CD14-positive monocyte (primary cell): ENCODE data around the gene EGF. TPM values are rescaled to one million over a fixed set of nuclear protein-coding genes. Genes with fewer than 3 reads are reported as not detected.

Experiments used
- DNase-seq, 3 donors: peaks; one replicate each; pipeline ENCODE4 v3.0.0-alpha.2; 2011 to 2022
- H2AFZ ChIP-seq: 2 replicates; pipeline ENCODE4 v1.6.0; 2012; ENCODE audit warnings: mild to moderate bottlenecking, low read depth, low read length, inconsistent platforms; ENCODE audit not compliant: insufficient read depth, poor library complexity, severe bottlenecking
- H3K27ac ChIP-seq, 2 donors: 1 replicate in 1 of 2; 2 replicates in 1 of 2; pipeline ENCODE4 v1.5.1; 2012 to 2013; ENCODE audit warnings: low read length in 2 of 2, control low read depth in 1 of 2, inconsistent platforms in 1 of 2, low read depth in 1 of 2, mild to moderate bottlenecking in 1 of 2
- H3K27me3 ChIP-seq, 2 donors: one replicate each; pipeline versions ENCODE4 v1.6.0 to v1.6.1; 2011 to 2013; ENCODE audit warnings: low read length in 2 of 2; ENCODE audit not compliant: control insufficient read depth in 2 of 2, insufficient read depth in 2 of 2
- H3K36me3 ChIP-seq, 2 donors: replicated peaks in 1 of 2; 1 replicate in 1 of 2; 2 replicates in 1 of 2; pipeline versions ENCODE4 v1.5.1 to v1.6.1; 2012 to 2013; ENCODE audit warnings: low read length in 2 of 2, control low read depth in 1 of 2, inconsistent platforms in 1 of 2, mild to moderate bottlenecking in 1 of 2; ENCODE audit not compliant: insufficient read depth in 2 of 2, control insufficient read depth in 1 of 2
- H3K4me1 ChIP-seq, 2 donors: 1 replicate in 1 of 2; 2 replicates in 1 of 2; pipeline versions ENCODE4 v1.5.1 to v1.6.1; 2012 to 2013; ENCODE audit warnings: low read length in 2 of 2, control low read depth in 1 of 2, inconsistent platforms in 1 of 2, mild to moderate bottlenecking in 1 of 2, moderate library complexity in 1 of 2; ENCODE audit not compliant: insufficient read depth in 2 of 2, control insufficient read depth in 1 of 2
- H3K4me2 ChIP-seq: replicated peaks from 2 replicates; pipeline ENCODE3; 2012; ENCODE audit warnings: low read length, moderate library complexity, mild to moderate bottlenecking; ENCODE audit not compliant: poor library complexity, severe bottlenecking; ENCODE audit errors: extremely low read depth
- H3K4me3 ChIP-seq, 3 experiments: fragments of 200-600 bp in 1 of 3; sonication (generic) in 1 of 3; replicated peaks in 1 of 3; 1 replicate in 2 of 3; 2 replicates in 1 of 3; pipeline ENCODE4 v1.5.1; 2011 to 2013; ENCODE audit warnings: low read length in 3 of 3, mild to moderate bottlenecking in 3 of 3, control low read depth in 2 of 3, low read depth in 2 of 3, inconsistent platforms in 1 of 3, moderate library complexity in 1 of 3
- H3K79me2 ChIP-seq: 2 replicates; pipeline ENCODE4 v1.6.0; 2012; ENCODE audit warnings: mild to moderate bottlenecking, control low read depth, inconsistent platforms, low read length, moderate library complexity; ENCODE audit not compliant: insufficient read depth
- H3K9ac ChIP-seq: 2 replicates; pipeline ENCODE4 v1.6.0; 2017; ENCODE audit warnings: low read length, mild to moderate bottlenecking; ENCODE audit not compliant: insufficient read depth, poor library complexity, severe bottlenecking
- H3K9me3 ChIP-seq, 2 donors: replicated peaks in 1 of 2; 1 replicate in 1 of 2; 2 replicates in 1 of 2; pipeline versions ENCODE4 v1.5.1 to v1.6.1; 2012 to 2013; ENCODE audit warnings: low read length in 2 of 2, control low read depth in 1 of 2; ENCODE audit not compliant: control insufficient read depth in 1 of 2, insufficient read depth in 1 of 2
- H4K20me1 ChIP-seq: 2 replicates; pipeline ENCODE4 v1.6.0; 2012; ENCODE audit warnings: mild to moderate bottlenecking, low read length, control low read depth, moderate library complexity; ENCODE audit not compliant: insufficient read depth
- H3K27ac Mint-ChIP-seq, 7 donors: one replicate each; pipeline ENCODE4 v1.8.0; 2020; ENCODE audit warnings: mild to moderate bottlenecking in 7 of 7, mixed read lengths in 7 of 7, moderate library complexity in 6 of 7, inconsistent platforms in 2 of 7
- H3K27me3 Mint-ChIP-seq, 3 donors: one replicate each; pipeline ENCODE4 v1.8.0; 2021 to 2022; ENCODE audit warnings: low read depth in 3 of 3, mild to moderate bottlenecking in 3 of 3, mixed read lengths in 3 of 3, moderate library complexity in 3 of 3, inconsistent platforms in 1 of 3
- H3K36me3 Mint-ChIP-seq, 2 donors: one replicate each; pipeline ENCODE4 v1.8.0; 2020; ENCODE audit warnings: mixed read lengths in 2 of 2, inconsistent platforms in 1 of 2, mild to moderate bottlenecking in 1 of 2
- H3K4me1 Mint-ChIP-seq: one replicate; pipeline ENCODE4 v1.8.0; 2020; ENCODE audit warnings: mild to moderate bottlenecking, mixed read lengths
- H3K4me3 Mint-ChIP-seq, 2 donors: one replicate each; pipeline ENCODE4 v1.8.0; 2020; ENCODE audit warnings: mild to moderate bottlenecking in 2 of 2, mixed read lengths in 2 of 2, moderate library complexity in 1 of 2
- H3K9me3 Mint-ChIP-seq, 7 donors: one replicate each; pipeline ENCODE4 v1.8.0; 2020 to 2022; ENCODE audit warnings: mixed read lengths in 7 of 7, mild to moderate bottlenecking in 6 of 7, moderate library complexity in 6 of 7, inconsistent platforms in 2 of 7
- intact Hi-C, 2 donors: fragments of 100-400 bp; cut with micrococcal nuclease; formaldehyde crosslinking; loops; one replicate each; pipeline versions ENCODE4 v1.15.0 to v1.15.1; 2023
- polyA plus RNA-seq, 3 donors: library from polyadenylated mRNA; depleted of rRNA in 1 of 3; unstranded in 2 of 3; stranded (reverse) in 1 of 3; fragments of 300-500 nt in 2 of 3; fragments of >200 nt in 1 of 3; fragmentation: Illumina TruSeq in 2 of 3; gene quantifications; 1 replicate in 2 of 3; 2 replicates in 1 of 3; pipeline ENCODE4 v1.2.3, GENCODE V29; 2012 to 2021
- TF ChIP-seq, protein P1 (sequence below): fragments of 200-600 bp; IDR thresholded peaks from one replicate; pipeline ENCODE4 v1.8.0; 2022; ENCODE audit warnings: antibody characterized with exemption, mild to moderate bottlenecking

EGF gene
- polyA plus RNA-seq, 3 donors = 0.17 to 4.8 TPM; not detected in 1

GRCh38 chr4:109930464-109930863 lies 17.8 kb downstream of the EGF start:
- no peak overlapping the region for H2AFZ ChIP-seq
- no peak overlapping the region for H3K27ac Mint-ChIP-seq

DNA sequence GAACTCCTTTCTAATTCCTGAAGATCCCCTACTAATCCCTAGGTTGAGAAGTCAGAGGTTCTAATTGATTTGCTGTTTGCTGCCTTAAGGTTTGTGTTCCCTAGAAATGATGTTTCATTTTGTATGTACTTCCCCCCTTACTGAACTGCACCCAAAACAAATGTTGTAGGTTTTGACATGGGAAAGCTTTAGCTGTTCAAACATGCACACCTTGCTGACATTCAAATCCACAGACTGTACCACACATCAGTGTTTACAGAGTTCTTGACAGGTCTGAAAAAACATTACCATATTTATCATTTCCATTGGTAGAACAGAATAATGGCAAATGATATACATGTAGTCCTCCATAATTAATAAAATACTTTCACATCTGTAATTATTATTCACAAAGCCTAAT lies 18.2 kb downstream of the EGF start:
- no peaks in the 10 kb centered on the region for H3K36me3 ChIP-seq
- no peak overlapping the region for H3K4me3 Mint-ChIP-seq
- no peak overlapping the region for H2AFZ ChIP-seq
- no peak overlapping the region for H3K27ac ChIP-seq
- no peak overlapping the region for H3K4me2 ChIP-seq
- no peaks in the 10 kb centered on the region for H3K27me3 ChIP-seq
- H3K79me2 ChIP-seq = no peaks in the 10 kb centered on the region
- peaks cover 0 to 9% (median 5%) of the 10 kb centered on the region in 7 donors for H3K9me3 Mint-ChIP-seq
- H3K4me3 ChIP-seq = no peak overlapping the region
- no peak overlapping the region for H3K27ac Mint-ChIP-seq
- intact Hi-C loops = no loop called here
- no peaks in the 10 kb centered on the region for H3K9me3 ChIP-seq
- TF ChIP-seq, protein P1, sequence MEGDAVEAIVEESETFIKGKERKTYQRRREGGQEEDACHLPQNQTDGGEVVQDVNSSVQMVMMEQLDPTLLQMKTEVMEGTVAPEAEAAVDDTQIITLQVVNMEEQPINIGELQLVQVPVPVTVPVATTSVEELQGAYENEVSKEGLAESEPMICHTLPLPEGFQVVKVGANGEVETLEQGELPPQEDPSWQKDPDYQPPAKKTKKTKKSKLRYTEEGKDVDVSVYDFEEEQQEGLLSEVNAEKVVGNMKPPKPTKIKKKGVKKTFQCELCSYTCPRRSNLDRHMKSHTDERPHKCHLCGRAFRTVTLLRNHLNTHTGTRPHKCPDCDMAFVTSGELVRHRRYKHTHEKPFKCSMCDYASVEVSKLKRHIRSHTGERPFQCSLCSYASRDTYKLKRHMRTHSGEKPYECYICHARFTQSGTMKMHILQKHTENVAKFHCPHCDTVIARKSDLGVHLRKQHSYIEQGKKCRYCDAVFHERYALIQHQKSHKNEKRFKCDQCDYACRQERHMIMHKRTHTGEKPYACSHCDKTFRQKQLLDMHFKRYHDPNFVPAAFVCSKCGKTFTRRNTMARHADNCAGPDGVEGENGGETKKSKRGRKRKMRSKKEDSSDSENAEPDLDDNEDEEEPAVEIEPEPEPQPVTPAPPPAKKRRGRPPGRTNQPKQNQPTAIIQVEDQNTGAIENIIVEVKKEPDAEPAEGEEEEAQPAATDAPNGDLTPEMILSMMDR = no peak
- H3K36me3 Mint-ChIP-seq = no peaks in the 10 kb centered on the region
- H3K27me3 Mint-ChIP-seq = peaks cover 0 to 4% (median 0%) of the 10 kb centered on the region in 3 donors
- no peaks in the 10 kb centered on the region for H3K4me1 Mint-ChIP-seq
- H4K20me1 ChIP-seq = no peaks in the 10 kb centered on the region
- H3K4me1 ChIP-seq = no peaks in the 10 kb centered on the region
- no peak overlapping the region for H3K9ac ChIP-seq
- DNase-seq = no peak

More at GRCh38 chr4:109930464-109930863, 17.8 kb downstream of the EGF start:
- no peaks in the 10 kb centered on the region for H3K27me3 ChIP-seq
- no peaks in the 10 kb centered on the region for H3K79me2 ChIP-seq
- H3K36me3 ChIP-seq = no peaks in the 10 kb centered on the region
- Mint-ChIP-seq H3K9me3 (peaks cover 0 to 6% (median 4%) of the 10 kb centered on the region in 7 donors), H3K36me3 (no peaks in the 10 kb centered on the region), H3K4me1 (no peaks in the 10 kb centered on the region), H3K27me3 (peaks cover 0 to 4% (median under 1%) of the 10 kb centered on the region in 3 donors), H3K4me3 (no peak overlapping the region)
- no peak overlapping the region for H3K4me3 ChIP-seq
- H3K9ac ChIP-seq = no peak overlapping the region
- DNase-seq = no peak
- TF ChIP-seq, protein P1 = no peak
- H3K27ac ChIP-seq = no peak overlapping the region
- no peaks in the 10 kb centered on the region for H4K20me1 ChIP-seq
- H3K9me3 ChIP-seq = no peaks in the 10 kb centered on the region
- intact Hi-C loops = no loop called here
- H3K4me2 ChIP-seq = no peak overlapping the region
- no peaks in the 10 kb centered on the region for H3K4me1 ChIP-seq
